Stimulated activated CD4-positive, alpha-beta T cell treated with anti-CD3 and anti-CD28 coated beads, Interleukin-4, amount 100 ng/mL, for 4 hours (primary cell): ENCODE data around the gene SH2B3.
A peak's percentile ranks its signal among the peaks of the same experiment; 100 is the strongest.

Experiments used
- DNase-seq, 2 experiments: peaks; one replicate each; pipeline ENCODE4 v3.0.0-alpha.2; 2020

The SH2B3 gene

GRCh38 chr12:111409780-111410430 lies 4.2 kb downstream of the SH2B3 start:
- DNase-seq, result peak in 1 of 2 experiments; percentile 45

- DNase-seq, result no peak
These were observed 4.9 kb downstream of the SH2B3 start for GRCh38 chr12:111410431-111411184.

GRCh38 chr12:111411185-111411764 lies 5.6 kb downstream of the SH2B3 start:
- DNase-seq, result no peak

- DNase-seq, result no peak
These were observed 6.5 kb downstream of the SH2B3 start for GRCh38 chr12:111412007-111412829.

- DNase-seq, result no peak
These were observed 7.2 kb downstream of the SH2B3 start for GRCh38 chr12:111412830-111413441.

- DNase-seq, result no peak
These were observed 7.8 kb downstream of the SH2B3 start for GRCh38 chr12:111413442-111414086.

GRCh38 chr12:111414711-111415252 lies 9.1 kb downstream of the SH2B3 start:
- no peak for DNase-seq

- DNase-seq, result no peak
These were observed 11.6 kb downstream of the SH2B3 start for GRCh38 chr12:111417290-111417689.

- DNase-seq, result no peak
These were observed 12.3 kb downstream of the SH2B3 start for GRCh38 chr12:111417784-111418593.

- DNase-seq, result no peak
These were observed 12.8 kb downstream of the SH2B3 start for GRCh38 chr12:111418594-111418880.

GRCh38 chr12:111419784-111420183 lies 14.1 kb downstream of the SH2B3 start:
- DNase-seq, result no peak

- DNase-seq, result no peak
These were observed 14.8 kb downstream of the SH2B3 start for GRCh38 chr12:111420494-111420893.

- no peak for DNase-seq
These were observed 18.6 kb downstream of the SH2B3 start for GRCh38 chr12:111424189-111424792.

- no peak for DNase-seq
These were observed 19.1 kb downstream of the SH2B3 start for GRCh38 chr12:111424793-111425251.

- DNase-seq, result no peak
These were observed 19.9 kb downstream of the SH2B3 start for GRCh38 chr12:111425655-111426054.

GRCh38 chr12:111426344-111427185 lies 20.8 kb downstream of the SH2B3 start:
- DNase-seq, result peak in 1 of 2 experiments; percentile 42

GRCh38 chr12:111427417-111428074 lies 21.8 kb downstream of the SH2B3 start:
- DNase-seq, result no peak

GRCh38 chr12:111428081-111428727 lies 22.5 kb downstream of the SH2B3 start:
- no peak for DNase-seq
